ENCODE results near the gene ASCL5.

The ASCL5 gene

DNA sequence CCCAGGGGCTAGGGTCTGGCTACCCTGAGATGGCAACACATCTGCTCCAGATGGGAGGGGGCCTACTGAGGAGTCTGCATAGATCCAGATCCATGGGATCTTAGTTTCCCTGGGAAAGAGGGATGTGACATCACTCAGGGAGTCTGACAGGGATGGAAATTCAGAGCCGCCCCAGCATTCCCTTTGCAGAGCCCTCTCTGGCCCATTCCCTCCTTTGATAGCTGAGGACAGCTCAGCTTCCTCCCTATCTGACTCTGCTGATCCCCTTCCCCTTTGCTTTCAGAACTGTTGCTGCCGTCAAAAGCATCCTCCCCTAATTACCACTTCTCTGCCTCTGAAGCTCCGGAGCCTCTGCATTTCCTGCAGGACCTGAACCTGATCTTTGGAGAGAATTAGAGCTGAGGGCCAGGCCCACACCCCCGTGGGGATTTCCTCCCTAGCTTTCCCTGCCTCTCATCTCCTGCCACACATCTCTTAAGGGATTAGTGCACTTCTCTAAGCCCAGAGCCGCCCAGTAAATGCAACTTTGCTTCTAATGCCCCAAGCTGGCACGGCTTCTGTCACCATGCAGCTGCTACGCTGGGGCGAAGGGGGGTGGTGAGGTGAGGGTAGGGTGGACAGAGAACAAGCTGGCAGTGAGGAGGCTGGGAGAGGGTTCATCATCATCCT, 9.5 kb upstream of the ASCL5 start:
- H3K4me3 ChIP-seq (ENCODE audit: control insufficient read depth, low read depth, low read length) = no peak overlapping the region
- no peak for DNase-seq (ENCODE audit: low read depth)
- TF ChIP-seq, protein P1, sequence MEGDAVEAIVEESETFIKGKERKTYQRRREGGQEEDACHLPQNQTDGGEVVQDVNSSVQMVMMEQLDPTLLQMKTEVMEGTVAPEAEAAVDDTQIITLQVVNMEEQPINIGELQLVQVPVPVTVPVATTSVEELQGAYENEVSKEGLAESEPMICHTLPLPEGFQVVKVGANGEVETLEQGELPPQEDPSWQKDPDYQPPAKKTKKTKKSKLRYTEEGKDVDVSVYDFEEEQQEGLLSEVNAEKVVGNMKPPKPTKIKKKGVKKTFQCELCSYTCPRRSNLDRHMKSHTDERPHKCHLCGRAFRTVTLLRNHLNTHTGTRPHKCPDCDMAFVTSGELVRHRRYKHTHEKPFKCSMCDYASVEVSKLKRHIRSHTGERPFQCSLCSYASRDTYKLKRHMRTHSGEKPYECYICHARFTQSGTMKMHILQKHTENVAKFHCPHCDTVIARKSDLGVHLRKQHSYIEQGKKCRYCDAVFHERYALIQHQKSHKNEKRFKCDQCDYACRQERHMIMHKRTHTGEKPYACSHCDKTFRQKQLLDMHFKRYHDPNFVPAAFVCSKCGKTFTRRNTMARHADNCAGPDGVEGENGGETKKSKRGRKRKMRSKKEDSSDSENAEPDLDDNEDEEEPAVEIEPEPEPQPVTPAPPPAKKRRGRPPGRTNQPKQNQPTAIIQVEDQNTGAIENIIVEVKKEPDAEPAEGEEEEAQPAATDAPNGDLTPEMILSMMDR (conservative IDR thresholded peaks at IDR 0.05; ENCODE audit: control insufficient read depth, insufficient read depth, low read depth, low read length) = no peak

DNA sequence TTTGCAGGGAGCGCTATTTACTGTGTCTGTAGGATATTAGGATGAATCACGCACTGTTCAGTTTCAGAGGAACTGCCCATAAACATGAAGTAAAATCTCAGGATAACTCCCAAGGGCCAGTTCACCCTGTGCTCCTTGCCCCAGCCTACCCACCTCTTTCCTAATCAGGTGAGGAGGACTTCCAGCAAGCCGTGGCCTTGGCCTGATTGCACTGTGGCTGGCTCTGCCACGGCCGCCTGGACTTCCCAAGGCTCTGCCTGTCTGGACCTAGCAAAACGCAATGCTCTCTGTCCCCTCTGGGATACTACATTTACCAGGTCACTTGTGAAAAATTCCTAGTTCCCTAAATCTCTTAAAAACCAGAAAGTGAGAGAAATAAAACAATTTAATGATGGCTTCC, 7.4 kb upstream of the ASCL5 start:
- TF ChIP-seq, protein P1 (conservative IDR thresholded peaks at IDR 0.05; ENCODE audit: control insufficient read depth, insufficient read depth, low read depth, low read length) = no peak
- no peak overlapping the region for H3K4me3 ChIP-seq (ENCODE audit: control insufficient read depth, low read depth, low read length)
- DNase-seq (ENCODE audit: low read depth) = no peak

DNA sequence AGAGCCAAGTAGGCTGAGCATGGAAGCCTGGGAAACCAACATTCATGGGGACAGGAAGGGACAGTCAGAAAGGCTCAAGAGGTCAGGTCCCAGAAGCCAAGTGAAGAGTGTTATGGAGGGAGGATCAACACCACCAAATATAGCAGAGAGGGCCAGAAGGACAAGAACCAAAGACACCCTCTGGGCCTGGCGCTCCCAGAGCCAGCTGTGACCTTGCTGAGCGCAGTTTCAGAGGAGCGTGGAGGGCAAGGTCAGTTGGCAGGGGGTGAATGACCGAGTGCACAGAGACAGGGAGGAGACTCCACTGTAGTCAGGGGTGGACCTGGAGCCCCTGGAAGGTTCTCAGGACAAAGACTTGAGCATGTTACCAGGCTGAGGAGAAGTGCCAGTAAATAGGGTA, 4.4 kb upstream of the ASCL5 start:
- DNase-seq (ENCODE audit: low read depth) = no peak
- H3K4me3 ChIP-seq (ENCODE audit: control insufficient read depth, low read depth, low read length) = no peak overlapping the region
- TF ChIP-seq, protein P1 (conservative IDR thresholded peaks at IDR 0.05; ENCODE audit: control insufficient read depth, insufficient read depth, low read depth, low read length) = no peak

DNA sequence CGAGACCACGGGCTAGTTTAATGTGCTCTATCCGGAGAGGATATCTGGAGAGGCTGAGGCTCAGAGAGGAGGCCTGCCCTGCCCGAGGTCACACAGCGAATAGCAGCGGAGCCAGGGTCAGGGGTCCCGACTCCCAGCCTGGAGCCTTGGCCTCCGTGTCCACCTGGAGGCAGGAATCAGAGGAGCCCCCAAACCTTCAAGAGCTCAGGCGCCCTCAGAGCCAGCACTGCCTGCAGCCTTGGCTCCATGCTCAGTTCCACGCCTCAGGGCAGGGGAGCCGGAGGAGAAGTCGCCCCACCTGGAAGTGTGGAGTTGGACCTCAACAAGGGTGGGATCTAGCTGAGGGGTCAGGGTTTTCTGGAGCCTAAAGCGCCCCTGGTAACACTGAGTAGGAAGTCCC, 2.0 kb upstream of the ASCL5 start:
- TF ChIP-seq, protein P1 (conservative IDR thresholded peaks at IDR 0.05; ENCODE audit: control insufficient read depth, insufficient read depth, low read depth, low read length) = no peak
- no peak overlapping the region for H3K4me3 ChIP-seq (ENCODE audit: control insufficient read depth, low read depth, low read length)
- DNase-seq (ENCODE audit: low read depth) = no peak

DNA sequence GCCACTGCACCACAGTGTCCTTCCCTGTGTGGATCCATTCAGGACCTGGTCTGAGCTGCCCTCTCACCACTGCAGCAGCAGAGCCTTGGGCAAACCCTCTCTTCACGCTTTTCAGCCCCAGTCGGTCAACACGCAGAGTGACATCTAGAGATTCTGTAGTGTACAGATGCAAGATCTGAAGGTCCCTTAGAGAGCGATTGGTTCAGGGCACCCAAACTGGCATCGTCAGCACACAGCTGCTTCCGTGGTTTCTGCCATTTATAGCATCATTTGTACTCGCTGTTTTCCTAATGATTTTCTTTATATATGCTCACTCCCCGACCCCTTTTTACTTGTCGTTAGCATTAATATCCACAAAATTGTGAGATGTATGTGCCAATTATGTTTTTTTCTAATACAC, 1.5 kb upstream of the ASCL5 start:
- TF ChIP-seq, protein P1 (conservative IDR thresholded peaks at IDR 0.05; ENCODE audit: control insufficient read depth, insufficient read depth, low read depth, low read length) = no peak
- no peak overlapping the region for H3K4me3 ChIP-seq (ENCODE audit: control insufficient read depth, low read depth, low read length)
- DNase-seq (ENCODE audit: low read depth) = no peak

DNA sequence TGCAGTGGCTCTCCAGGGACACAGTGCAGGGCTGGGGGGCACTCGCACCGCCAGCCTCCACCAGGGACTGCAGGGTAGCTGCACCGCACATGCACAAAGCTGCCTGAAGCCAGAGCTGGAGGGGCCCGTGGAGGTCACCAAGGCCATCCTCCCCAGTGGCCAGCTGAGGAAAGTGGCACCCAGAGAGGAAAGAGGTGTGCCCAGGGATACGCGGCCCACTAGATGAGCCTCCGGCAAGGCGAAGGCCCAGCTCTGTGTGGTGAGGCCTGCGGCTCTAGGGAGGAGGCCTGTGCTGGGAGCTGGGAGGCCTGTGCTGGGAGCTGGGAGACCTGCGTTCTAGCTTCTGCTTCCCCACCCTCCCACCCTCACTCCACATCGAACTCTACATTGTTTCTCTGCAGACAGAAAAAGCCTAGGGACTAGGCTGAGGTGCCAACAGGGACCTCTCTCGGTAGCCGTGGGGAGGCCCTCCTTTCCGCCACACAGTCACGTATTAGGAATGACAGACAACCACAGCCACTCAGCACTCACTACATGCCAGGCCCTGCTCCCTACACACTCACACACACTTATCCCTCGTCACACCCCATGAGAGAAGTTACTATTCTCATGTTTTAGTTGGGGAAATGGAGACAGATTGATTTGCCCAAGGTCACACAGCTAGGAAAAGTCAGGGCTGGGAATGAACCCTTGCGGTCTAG, 921 bp upstream of the ASCL5 start:
- H3K4me3 ChIP-seq (ENCODE audit: control insufficient read depth, low read depth, low read length) = no peak overlapping the region
- TF ChIP-seq, protein P1 (conservative IDR thresholded peaks at IDR 0.05; ENCODE audit: control insufficient read depth, insufficient read depth, low read depth, low read length) = no peak
- DNase-seq (ENCODE audit: low read depth) = peak; percentile 10

All from fibroblast of mammary gland (primary cell).